ENCODE measurements around the gene PRR36.

DNA sequence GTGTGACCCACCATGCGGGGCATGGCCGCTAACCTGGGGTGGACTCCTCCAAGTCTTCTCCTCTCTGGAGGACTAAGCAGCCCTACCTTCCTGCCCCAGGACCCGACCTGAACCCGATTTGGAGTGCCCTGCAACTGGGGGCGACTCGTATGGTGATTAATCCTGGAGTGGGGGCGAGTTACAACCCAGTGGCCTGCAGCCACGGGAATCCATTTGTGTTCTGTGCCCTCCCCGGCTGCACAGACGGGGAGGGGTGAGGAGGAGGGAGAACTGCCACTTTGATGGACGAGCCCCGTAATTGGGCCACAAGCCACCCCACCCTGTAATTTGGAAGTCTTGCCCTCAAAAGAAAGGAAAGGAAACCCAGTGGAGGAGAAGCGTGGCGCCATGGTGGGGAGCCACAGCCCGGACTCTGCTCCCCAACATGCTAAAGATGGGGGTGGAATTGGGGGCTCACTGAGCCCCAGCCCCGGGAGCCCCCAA, 18.0 kb downstream of the PRR36 start:
- TF ChIP-seq, protein P1, sequence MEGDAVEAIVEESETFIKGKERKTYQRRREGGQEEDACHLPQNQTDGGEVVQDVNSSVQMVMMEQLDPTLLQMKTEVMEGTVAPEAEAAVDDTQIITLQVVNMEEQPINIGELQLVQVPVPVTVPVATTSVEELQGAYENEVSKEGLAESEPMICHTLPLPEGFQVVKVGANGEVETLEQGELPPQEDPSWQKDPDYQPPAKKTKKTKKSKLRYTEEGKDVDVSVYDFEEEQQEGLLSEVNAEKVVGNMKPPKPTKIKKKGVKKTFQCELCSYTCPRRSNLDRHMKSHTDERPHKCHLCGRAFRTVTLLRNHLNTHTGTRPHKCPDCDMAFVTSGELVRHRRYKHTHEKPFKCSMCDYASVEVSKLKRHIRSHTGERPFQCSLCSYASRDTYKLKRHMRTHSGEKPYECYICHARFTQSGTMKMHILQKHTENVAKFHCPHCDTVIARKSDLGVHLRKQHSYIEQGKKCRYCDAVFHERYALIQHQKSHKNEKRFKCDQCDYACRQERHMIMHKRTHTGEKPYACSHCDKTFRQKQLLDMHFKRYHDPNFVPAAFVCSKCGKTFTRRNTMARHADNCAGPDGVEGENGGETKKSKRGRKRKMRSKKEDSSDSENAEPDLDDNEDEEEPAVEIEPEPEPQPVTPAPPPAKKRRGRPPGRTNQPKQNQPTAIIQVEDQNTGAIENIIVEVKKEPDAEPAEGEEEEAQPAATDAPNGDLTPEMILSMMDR (IDR thresholded peaks at IDR 0.05) = no peak
- TF ChIP-seq POLR2A (IDR thresholded peaks at IDR 0.05) = no peak
